Stimulated activated CD8-positive, alpha-beta memory T cell treated with anti-CD3 and anti-CD28 coated beads, Interleukin-7, amount 100 ng/mL, for 4 hours (primary cell): ENCODE results near the gene SASS6.

ENCODE experiments used
- DNase-seq, 2 donors: peaks; one replicate each; pipeline ENCODE4 v3.0.0-alpha.2; 2020; ENCODE audit warnings: low read depth in 2 of 2

SASS6 gene

DNA sequence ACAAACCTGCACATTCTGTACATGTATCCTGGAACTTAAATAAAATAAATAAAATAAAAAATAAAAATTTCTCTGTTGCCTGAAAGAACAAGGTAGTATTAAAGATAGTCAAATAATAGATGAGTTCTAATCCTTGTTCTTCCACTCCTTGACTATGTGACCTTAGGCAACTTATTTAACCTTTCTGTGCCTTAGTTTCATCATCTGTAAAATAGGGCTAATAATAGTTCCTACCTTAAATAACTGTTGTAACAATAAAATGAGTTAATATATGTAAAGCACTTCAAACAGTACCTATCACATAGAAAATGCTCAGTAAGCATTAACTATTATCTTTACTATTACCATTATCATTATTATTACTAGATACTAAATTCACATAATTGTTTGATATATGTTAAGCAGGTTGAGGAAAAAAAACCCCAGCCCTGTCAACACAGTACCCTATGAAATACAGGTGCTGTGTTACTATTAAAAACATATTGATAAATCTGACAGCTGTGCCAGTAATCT lies 23.1 kb downstream of the SASS6 start:
- no peak for DNase-seq

DNA sequence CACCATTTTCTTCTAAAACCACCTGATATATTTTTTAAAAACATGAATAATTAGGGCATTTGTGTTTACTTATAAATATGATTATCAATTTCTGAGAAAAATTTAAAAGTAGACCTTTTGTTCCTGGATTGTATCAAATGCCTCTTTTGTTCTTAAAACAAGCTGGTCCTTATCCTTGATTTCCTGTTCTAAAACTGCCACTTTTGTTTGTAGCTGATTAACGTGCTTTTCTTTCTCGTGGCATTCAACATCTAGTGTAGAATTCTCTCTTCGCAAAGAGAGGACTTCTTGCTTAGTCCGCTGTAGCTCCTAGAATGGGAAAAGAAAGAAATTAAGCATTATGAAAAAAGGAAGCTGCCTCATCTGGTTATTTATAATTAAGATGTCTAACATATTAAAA lies 25.0 kb downstream of the SASS6 start:
- DNase-seq, result no peak

DNA sequence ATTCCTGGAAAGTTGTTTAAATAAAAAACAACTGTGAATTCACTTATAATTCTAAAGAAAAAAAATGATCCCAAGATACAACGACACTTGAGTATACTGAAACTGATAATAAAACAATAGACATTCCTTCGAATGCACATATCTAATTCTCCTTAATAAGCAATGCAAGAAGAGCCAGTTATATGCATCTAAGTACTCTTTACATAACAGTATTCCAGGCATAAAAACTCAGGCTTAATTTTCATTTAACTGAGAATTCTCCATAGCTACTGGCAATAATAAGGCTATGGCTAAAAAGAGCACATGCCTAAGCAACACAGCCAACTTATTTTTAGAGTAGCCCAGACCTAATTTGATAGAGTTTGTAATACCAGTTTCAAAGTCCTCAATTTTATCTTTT lies 31.2 kb downstream of the SASS6 start:
- no peak for DNase-seq

DNA sequence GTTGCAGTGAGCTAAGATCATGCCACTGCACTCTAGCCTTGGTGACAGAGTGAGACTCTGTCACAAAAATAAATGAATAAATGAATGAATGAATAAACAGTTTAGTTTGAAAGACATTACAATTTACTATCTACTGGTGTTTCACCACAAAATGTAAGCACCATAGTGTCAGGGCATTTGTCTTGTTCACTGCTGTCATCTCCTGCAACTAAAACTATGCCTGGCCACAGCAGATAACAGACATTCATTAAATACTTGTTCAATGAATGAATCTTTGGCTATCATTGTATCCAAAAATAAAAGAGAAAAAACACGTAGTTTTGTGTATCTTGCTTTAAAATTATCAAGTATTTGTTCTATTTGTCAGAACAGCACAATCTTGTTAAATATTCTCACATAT lies 32.5 kb downstream of the SASS6 start:
- DNase-seq, result no peak

DNA sequence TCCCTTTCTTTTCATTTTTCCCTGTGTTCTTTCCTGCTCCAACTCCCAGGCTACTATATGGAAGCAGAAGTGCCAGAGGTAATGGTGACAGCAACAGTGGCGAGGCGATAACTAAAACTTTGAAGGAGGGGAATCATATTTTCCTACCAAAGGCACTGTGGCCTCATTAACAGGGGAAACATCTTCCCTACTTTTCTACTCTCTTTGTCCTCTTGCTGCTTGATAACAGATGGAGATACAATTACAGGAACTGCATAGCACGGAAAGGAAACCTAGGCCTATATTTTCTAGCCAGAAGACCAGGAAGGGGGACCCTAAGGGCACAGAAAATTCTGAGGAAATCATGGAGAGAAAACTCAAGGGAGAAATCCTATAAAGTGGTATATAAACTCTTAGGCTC lies 42.3 kb downstream of the SASS6 start:
- DNase-seq, result no peak

DNA sequence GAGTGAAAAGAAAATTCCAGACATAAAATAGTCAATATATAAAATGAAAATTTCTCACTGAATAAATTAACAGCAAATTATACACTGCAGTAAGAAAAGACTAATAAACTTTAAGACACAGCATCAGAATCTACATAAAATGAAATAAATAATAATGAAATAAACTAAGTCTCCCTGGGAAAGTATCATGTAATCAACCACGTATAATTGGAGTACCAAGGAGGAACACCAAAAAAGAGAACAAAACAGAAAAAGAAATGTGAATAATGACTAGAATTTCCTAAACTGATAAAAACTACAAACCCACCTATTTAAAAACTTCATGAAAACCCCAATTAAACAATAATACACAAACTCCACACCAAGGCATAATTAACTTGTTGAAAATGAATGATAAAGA lies 43.6 kb downstream of the SASS6 start:
- DNase-seq, result no peak

DNA sequence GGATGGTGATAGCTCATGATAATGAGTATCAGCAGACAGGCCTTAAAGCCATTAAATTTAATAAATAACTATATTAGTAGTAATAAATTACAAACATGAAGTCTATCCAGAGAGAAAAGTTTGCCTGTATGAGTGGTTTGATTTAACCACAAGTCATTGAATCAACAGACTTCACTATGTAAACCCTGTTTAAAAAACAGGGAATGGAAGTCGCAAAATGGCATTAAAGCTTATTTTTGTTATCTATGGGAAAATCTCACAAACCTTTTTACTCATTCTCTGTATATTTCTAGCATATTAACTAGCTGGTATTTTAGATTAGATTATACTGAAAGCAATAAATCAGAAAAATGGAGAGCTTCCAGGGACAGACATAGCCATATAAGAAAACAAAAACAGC lies 45.3 kb downstream of the SASS6 start:
- DNase-seq, result no peak

DNA sequence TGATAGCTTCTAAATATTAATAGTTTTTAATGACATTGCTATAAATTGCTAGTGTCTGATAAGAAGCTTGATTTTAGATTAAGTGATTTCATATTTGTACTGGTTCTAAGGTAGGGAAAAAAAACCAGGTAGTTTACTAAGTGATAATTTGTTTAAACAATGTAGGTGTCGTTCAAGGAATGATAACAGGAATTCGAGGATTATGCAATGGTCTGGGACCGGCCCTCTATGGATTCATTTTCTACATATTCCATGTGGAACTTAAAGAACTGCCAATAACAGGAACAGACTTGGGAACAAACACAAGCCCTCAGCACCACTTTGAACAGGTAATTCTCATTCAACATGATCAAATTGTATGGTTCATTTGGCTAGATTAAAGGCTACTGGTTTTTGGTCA lies 52.4 kb downstream of the SASS6 start:
- no peak for DNase-seq

DNA sequence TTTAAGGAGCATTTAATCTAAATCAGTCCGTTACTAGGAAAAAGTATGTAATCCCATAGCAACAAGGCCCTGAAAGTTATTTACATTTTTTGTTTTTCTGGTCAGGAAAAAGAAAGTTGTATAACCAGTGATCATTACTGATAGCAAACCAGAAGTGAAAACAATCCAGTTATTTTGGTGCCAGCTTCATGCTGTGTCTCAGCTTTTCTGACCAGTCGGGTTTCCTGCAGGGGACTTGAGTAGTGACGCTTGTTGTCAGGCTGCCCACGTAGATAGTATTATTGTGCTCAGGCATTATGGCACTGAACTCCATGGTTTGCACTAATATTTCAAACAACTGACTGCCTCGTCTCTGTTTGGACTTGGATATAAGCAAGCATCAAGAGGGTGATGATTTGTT lies 55.2 kb downstream of the SASS6 start:
- no peak for DNase-seq

DNA sequence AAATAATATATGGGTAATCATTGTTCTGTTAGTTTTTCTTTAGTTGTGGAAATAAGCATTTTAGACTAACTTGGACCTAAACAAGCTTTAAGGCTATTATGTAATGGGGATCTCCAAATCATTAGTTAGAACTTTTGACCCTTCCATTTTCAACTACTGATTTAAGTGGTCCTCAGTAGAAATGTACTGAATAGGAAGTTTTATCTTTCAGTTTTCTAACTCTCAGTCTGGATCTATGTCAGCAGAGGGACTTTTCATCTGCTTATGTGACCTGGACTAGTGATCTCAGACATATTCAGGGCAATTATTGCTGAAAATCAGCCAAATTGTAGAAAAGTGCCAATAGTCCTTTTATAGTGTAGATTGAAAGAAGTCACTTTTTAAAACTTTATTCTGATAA lies 56.0 kb downstream of the SASS6 start:
- no peak for DNase-seq

DNA sequence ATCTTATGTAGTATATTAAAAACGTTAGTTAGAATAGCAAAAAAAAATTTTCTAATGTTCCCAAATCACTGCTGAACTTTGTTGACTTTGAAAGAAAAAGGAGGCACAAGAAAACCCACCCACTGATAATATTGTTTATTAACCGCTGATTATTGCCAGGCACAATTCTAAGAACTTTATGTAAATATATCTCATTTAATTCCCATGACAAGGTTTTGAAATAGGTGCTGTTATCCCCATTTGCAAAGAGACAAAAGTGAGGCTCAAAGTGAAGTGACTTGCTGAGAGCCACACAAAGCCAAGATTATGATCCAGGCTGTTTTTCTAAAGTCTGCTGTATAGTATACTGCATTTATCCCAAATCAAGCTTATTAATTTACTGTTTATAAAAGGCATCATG lies 56.4 kb downstream of the SASS6 start:
- DNase-seq, result no peak

DNA sequence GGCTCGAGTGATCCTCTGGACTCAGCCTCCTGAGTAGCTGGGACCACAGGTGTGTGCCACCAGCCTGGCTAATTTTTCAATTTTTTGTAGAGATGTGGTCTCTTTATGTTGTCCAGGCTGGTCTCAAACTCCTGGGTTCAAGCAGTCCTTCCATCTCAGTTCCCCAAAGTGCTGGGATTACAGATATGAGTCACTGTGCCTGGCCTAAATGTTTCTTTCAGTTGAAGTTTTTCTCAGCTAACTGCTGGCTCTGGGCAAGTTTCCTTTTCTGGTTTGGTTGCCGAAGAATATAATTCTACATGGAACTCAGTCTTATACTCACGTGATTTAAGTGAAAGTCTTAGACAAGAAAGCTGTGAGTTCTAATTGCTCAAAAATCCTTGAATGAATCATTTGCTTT lies 57.0 kb downstream of the SASS6 start:
- no peak for DNase-seq

DNA sequence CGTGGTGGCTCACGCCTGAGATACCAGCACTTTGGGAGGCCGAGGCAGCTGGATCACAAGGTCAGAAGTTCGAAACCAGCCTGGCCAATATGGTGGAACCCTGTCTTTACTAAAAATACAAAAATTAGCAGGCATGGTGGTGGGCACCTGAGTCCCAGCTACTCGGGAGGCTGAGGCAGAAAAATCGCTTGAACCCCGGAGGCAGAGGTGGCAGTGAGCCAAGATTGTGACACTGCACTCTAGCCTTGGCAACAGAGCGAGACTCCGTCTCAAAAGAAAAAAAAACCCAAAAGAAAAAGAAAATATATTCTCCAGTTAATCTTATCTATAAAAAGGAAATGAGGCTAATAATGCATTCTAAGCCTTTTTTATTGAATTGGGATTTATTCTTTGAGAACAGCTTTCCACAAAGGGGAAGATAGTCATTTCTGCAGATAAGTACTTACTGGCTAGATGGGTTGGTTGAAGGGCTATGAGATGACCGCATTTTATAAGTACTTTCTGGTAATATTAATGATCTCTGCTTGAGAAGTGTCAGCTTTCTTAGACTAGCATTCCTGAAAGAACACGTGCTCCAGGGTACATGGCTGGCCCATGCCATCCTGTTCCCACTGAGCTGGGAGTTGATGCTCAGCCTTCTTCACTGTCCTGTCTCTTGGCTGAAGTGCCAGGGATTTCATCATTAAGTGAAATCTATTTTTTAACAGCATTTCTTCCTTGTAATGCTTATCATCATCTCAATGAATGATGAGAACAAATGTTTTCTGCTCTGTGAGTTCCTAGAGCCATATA lies 57.9 kb downstream of the SASS6 start:
- no peak for DNase-seq

DNA sequence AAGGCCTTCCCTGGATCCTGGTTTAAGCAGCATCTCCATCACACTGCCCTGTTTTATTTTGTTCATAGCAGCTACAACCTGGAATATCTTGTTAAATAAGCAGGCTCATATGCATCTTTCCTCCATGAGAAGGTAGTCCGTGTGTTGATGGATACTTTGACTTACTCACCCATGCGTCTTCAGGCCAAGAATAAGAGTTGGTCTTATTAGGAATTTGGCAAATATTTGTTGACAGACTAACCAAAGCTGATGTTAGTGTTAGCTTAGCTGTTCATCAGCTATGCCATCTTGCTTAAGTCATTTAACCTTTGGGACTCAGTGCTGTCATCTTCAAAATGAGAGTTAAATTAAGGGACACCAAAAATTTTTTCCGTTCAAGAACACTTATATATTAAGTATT lies 59.2 kb downstream of the SASS6 start:
- DNase-seq, result no peak

DNA sequence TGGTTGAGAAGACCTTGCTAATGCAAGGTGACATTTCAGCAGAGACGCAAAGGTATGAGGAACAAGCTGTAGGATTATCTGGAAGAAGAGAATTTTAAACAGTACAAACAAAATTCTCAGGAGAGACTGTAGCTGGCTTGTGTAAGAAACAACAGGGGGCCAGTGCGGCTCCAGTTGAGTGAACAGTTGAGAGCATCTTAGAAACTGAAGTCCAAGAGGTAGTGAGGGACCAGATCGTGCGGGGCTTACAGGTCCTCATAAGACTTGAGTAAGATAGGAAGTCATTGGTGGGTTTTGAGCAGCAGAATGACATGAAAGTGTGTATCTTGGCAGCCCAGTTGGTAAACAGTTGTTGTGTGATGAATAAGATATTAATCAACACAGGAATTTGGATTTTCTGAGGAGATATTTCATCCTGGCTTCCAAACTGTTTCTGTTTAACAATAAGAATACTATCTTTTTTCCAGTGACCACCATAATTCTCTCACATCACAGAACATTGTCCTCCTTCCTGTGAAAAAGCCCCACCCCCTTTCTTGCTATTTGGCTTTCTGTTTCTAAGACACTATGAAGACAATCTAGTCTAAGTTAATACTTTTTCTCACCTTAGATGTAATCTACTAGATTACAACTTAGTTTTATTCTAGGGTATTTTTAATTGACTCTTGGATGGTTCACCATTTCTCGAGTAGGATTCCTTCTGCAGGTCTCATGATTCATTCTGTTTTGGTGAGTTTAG lies 62.4 kb downstream of the SASS6 start:
- no peak for DNase-seq

DNA sequence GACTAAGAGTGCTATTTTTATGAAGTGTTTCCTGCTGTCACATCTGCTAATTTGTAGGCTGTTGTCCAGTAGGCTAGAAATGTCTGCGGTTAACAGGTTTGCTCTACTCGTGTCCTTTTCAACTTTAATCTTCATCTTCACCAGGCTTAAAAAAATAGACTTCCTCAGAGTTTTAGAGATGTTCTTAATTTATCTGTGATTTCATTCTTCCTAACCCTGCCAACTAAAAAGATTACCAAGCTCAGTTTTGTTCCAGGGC lies 66.8 kb downstream of the SASS6 start:
- no peak for DNase-seq

DNA sequence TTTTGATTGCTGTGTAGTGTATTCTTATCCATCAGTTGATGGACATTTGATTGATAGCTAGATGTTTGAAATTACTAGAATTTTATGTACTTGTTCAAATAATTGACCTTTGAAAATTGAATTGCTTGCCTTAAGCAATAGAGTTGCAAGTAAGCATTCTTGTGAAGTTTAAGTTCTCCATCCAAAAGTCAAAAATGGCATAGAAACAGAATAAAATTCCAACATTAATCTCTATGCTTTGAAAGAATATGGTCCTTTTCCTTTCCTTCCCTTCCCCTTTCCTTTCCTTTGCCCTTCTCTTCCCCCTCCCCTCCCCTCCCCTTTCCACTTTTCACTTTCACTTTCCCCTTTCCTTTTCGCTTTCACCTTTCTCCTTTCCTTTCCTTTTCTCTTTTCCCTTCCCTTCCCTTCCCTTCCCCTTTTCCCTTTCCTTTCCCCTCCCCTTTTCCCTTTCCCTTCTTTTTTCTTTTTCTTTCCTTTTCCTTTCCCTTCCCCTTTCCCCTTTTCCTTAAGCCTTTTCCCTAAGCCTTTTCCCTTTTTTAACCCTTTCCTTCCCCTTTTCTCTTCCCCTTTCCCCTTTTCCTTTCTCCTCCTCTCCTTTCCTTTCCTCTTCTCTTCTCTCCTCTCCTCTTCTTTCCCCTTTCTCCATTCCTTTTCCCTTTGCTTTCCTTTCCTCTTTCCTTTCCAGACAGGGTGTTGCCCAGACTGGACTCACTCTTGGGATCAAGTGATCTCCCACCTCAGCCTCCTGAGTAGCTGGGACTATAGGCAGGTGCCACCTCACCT lies 67.4 kb downstream of the SASS6 start:
- no peak for DNase-seq

DNA sequence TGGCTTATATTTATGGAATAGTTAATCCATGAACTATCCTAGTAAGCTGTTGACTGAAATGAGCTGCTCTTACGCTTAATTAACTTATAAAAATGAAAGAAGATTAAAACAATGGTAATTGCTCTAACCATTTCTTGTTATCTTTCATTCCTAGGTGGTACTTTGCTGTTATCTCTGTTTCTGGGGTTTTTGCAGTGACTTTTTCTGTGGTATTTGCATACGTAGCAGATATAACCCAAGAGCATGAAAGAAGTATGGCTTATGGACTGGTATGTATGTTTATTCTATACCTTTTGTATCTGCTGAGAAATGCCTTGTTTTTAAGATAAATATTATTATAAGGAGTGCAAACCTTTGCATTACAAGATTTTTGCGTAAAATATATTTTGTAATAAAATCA lies 71.0 kb downstream of the SASS6 start:
- no peak for DNase-seq

DNA sequence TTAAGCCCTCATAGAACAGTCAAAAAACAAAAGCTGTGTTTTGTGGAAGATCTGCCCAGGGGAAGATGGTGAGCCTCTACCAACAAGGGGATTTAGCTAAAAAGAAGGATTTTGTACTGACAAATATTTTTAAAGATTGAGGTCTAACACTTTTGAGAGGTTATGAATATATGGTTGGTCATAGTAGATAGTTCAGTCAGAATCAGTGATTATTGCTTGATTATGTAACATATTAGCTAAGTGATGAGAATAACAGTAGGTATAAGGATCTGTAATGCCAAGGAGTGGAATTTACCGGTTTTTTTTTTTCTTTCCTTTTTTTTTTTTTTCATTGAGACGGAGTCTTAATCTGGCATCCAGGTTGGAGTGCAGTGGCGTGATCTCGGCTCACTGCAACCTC lies 79.0 kb downstream of the SASS6 start:
- DNase-seq, result no peak

DNA sequence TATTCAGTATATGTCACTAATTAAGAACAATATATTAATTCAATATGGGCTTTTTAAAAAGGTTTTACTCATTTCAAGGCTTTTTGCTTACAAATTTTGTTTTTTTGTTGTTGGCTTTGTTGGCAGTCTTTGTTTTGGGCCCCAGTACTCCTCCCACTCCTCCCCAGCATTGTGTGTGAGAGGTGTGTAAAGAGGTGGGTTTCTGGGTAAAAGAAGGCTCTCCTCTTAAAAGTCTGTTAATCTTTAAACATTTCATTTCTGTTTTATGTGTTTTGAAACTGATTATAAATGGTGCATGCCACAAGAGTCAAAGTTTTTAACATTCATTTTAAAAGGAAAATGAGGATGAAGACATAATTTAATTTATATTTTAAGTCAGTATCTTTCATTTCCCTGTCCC lies 79.6 kb downstream of the SASS6 start:
- no peak for DNase-seq

DNA sequence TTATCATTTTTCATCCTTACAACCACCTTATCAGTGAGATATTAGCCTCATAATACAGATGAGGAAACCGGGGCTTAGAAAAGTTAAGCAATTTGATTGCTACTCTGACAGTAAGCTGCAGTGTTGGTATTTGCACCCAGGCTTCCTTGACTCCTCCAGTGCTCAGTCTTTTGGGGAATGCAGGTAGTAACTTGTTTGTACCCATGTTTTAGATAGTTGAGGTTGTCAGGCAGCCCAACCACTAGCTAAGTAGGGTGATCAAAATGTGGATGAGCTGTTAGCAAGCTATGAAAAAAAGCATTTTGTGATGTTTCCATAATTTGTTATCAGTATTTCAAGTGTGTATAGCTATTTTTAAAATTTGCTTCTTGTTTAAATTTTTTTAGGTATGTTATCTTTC lies 80.8 kb downstream of the SASS6 start:
- no peak for DNase-seq

DNA sequence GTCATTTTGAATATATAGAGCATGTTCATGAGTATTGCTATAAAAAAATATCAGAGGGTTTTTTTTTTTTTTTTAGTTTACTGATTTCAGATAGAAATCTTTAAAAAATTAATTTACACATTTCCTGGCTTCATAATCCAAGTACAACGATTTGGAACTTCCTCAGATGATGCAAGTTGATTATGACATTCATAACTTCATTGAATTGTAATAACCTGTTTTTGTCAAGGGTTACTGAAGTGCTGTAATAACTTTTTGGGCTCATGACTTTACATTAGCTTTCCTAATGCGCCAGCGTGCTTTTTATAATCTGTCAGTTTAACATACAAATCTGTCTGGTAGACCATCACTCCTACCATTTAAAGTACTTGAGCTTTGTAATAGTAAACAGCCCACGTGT lies 81.3 kb downstream of the SASS6 start:
- no peak for DNase-seq

DNA sequence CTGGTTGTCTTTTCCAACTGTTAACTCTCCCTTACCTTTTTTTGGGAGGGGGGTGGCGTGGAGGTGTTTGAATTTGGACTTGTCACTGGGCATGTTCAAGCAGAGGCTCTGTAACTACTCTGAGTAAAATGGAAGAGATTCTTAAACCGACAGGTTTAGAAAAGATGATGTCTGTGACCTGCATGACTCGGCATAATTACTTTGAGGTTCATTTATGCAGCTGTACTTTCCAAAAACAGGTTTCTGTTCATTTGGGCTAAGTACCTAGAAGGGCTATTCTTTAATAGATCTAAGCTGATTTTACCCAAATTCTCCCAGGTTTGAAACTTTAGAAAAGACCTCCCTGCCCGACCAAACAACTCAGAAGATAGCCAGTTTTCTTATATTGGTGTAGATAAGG lies 82.6 kb downstream of the SASS6 start:
- no peak for DNase-seq
